Muscle layer of colon (tissue), 2 donors: ENCODE measurements around the gene MMP10.
"Not testable (repeated sequence)": the region's sequence is repeated elsewhere in the genome, so short reads cannot be mapped to it uniquely, and the experiment has no call there.

Experiments used
- H3K27ac ChIP-seq: one replicate; pipeline ENCODE4 v1.7.0; 2013; ENCODE audit warnings: low read depth, mild to moderate bottlenecking, low read length, moderate library complexity
- H3K27me3 ChIP-seq, 2 donors: one replicate each; pipeline ENCODE4 v1.7.0; 2013; ENCODE audit warnings: low read length in 2 of 2, mild to moderate bottlenecking in 2 of 2; ENCODE audit not compliant: insufficient read depth in 2 of 2, control insufficient read depth in 1 of 2
- H3K36me3 ChIP-seq: one replicate; pipeline ENCODE4 v1.7.0; 2013; ENCODE audit warnings: mild to moderate bottlenecking, low read length; ENCODE audit not compliant: insufficient read depth
- H3K4me1 ChIP-seq: one replicate; pipeline ENCODE4 v1.7.0; 2013; ENCODE audit warnings: mild to moderate bottlenecking, low read length; ENCODE audit not compliant: insufficient read depth
- H3K4me3 ChIP-seq, 2 donors: one replicate each; pipeline ENCODE4 v1.7.0; 2013; ENCODE audit warnings: low read length in 2 of 2, low read depth in 1 of 2, mild to moderate bottlenecking in 1 of 2, moderate library complexity in 1 of 2
- H3K9ac ChIP-seq: one replicate; pipeline ENCODE4 v1.7.0; 2013; ENCODE audit warnings: low read length
- H3K9me3 ChIP-seq: one replicate; pipeline ENCODE4 v1.7.0; 2013; ENCODE audit warnings: mild to moderate bottlenecking, low read length
- donor health status: abdominal sarcoma.
- donor health status: Adenocarcinoma of cecum.

The MMP10 gene

DNA sequence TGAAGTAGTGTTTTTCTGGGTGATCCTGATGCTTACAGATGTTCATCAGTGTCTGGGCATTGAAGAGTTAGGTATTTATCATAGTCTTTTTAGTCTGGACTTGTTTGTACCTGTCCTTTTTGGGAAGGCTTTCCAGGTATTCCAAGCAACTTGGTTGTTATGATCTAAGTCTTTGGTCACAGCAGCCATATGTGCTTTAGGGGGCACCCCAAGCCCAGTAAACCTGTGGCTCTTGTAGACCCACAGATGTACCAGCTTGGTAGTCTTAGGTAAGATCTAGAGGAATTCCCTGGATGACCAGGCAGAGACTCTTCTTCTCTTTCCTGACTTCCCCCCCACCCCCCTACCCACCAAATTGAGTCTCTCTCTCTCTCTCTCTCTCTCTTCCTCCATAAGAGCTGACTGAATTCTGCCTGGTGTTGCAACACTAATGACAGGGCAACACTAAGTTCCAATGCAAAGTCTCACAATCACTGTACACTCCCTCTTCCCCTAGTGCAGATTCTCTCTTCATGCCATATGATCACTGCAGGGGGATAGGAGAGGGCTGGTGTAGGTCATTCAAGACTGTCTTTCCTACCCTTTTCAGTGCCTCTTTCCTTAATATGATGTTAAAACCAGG is 31.2 kb downstream of the MMP10 start:
- Histone ChIP-seq H3K4me3 (no peak overlapping the region), H3K27me3 (no peaks in the 10 kb centered on the region), H3K27ac (no peak overlapping the region), H3K9ac (no peak overlapping the region), H3K36me3 (no peaks in the 10 kb centered on the region), H3K9me3 (no peaks in the 10 kb centered on the region), H3K4me1 (no peaks in the 10 kb centered on the region)

DNA sequence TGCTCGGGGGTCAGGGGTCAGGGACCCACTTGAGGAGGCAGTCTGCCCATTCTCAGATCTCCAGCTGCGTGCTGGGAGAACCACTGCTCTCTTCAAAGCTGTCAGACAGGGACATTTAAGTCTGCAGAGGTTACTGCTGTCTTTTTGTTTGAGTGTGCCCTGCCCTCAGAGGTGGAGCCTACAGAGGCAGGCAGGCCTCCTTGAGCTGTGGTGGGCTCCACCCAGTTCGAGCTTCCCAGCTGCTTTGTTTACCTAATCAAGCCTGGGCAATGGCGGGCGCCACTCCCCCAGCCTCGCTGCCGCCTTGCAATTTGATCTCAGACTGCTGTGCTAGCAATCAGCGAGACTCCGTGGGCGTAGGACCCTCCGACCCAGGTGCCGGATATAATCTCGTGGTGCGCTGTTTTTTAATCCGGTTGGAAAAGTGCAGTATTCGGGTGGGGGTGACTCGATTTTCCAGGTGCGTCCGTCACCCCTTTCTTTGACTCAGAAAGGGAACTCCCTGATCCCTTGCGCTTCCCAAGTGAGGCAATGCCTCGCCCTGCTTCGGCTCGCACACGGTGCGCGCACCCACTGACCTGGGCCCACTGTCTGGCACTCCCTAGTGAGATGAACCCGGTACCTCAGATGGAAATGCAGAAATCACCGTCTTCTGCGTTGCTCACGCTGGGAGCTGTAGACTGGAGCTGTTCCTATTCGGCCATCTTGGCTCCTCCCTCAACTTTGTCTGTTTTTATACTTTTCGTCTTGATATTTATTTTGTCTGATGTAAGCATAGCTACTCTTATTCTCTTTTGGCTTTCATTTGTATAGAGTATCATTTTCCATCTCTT is 33.5 kb downstream of the MMP10 start:
- H3K4me3 ChIP-seq, H3K27ac ChIP-seq, H3K9me3 ChIP-seq, H3K9ac ChIP-seq, H3K27me3 ChIP-seq, H3K36me3 ChIP-seq, H3K4me1 ChIP-seq: not testable (repeated sequence)

DNA sequence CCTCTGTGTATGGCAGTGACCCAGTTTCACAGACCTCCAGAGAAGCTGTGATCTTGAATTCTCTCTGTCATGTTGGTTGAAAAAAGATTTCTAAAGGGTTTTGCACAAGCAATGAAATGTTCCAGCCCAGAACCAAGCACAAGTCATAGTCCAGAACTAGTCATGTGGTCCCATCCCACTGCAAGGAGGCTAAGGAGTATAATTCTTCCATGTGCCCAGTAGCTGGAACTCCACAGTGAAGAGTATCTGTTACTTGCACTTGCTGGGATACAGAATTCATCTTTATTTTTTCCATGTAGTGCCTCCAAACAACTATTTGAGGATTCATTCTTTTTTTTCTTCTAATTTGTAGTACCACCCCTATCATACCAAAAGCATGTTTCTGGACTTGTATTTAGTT is 45.8 kb downstream of the MMP10 start:
- H3K9ac ChIP-seq: no peak overlapping the region
- H3K4me1 ChIP-seq: no peaks in the 10 kb centered on the region
- no peaks in the 10 kb centered on the region for H3K36me3 ChIP-seq
- H3K9me3 ChIP-seq: no peaks in the 10 kb centered on the region
- no peak overlapping the region for H3K27ac ChIP-seq
- H3K4me3 ChIP-seq: no peak overlapping the region
- H3K27me3 ChIP-seq: no peaks in the 10 kb centered on the region

DNA sequence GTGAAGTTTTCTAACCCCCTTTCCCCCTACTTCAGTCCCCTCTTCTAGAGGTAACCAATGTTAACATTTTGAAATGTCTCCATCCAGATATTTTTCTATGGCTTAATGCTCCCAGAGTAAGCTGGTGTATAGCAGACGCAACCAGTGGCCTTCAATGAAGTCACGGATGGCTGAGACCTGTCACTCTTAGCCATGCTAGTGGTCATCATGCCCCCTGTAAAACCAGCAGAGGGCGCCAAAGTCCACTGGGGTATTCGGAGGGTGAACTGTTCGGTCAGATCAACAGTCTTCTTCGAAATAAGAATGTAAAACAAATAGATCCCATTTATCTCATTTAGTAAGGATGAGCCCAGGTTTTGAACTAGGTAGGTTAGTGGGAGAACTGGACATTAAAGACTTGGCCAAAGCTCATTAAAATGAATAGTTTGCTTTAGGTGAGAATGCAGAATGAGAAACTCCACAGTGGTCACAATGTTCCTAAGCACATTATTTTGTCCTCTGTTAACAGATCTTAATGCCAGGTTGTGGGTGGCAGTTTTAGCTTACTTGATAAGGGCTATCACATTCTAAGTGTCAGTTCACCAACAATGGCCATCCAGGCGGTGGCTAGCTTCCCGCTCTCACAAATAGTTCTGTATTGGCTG is 47.1 kb downstream of the MMP10 start:
- Histone ChIP-seq H3K4me1 (no peaks in the 10 kb centered on the region), H3K27me3 (no peaks in the 10 kb centered on the region), H3K27ac (no peak overlapping the region), H3K4me3 (no peak overlapping the region), H3K9me3 (no peaks in the 10 kb centered on the region), H3K9ac (no peak overlapping the region), H3K36me3 (no peaks in the 10 kb centered on the region)

DNA sequence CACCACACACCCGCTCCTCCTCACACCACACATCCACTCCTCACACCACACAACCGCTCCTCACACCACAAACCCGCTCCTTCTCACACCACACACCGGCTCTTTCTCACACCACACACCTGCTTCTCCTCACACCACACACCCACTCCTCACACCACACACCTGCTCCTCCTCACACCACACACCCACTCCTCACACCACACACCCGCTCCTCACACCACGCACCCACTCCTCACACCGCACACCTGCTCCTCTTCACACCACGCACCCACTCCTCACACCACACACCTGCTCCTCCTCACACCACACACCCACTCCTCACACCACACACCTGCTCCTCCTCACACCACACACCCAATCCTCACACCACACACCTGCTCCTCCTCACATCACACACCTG is 49.5 kb downstream of the MMP10 start:
- H3K4me3 ChIP-seq, H3K9ac ChIP-seq, H3K36me3 ChIP-seq, H3K9me3 ChIP-seq, H3K27me3 ChIP-seq, H3K4me1 ChIP-seq, H3K27ac ChIP-seq: not testable (repeated sequence)

DNA sequence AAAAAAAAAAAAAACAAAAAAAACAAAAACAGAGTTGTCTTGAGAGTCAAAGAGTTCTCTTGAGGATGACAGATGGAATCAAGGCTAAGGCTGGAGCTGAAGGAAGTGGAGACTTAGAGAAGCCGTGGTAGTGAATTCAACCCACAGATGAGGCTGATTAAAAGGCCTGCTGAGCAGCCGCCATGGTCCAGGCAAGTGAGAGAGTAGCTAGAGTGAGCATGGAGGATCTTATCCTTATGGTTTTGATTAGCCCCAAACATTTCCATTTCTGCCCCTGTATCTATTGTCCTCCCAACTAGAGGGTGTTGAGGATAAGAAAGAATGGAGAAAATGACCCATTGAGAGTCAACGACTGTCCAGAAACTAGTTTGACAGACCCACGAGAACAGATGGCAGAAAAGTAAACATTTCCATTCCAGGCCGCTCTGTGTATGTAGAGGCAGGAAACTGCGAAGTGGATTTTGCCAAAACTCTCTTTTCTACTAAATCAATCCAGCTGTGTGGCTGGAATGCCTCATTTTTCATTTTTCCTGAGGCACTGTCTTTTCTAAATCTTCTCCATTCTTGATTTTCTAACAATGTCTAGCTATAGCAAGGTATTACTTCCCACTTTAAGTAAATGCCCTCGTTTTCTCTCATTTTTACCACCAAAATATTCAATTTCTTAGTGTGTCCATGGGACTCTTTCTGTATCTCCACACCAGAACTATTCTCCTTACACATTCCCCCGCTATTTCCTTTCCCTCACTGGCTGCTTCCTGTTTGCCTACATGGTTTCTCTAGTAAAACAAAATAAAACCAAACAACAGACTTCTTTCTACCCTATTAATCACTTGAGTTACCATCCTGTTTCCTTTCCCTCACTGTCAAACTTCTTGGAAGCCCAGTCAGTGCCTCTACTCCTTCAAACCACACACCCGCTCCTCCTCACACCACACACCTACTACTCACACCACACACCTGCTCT is 50.3 kb downstream of the MMP10 start:
- no peaks in the 10 kb centered on the region for H3K36me3 ChIP-seq
- no peaks in the 10 kb centered on the region for H3K9me3 ChIP-seq
- H3K27ac ChIP-seq: no peak overlapping the region
- H3K27me3 ChIP-seq: no peaks in the 10 kb centered on the region
- H3K4me3 ChIP-seq: no peak overlapping the region
- no peak overlapping the region for H3K9ac ChIP-seq
- no peaks in the 10 kb centered on the region for H3K4me1 ChIP-seq

DNA sequence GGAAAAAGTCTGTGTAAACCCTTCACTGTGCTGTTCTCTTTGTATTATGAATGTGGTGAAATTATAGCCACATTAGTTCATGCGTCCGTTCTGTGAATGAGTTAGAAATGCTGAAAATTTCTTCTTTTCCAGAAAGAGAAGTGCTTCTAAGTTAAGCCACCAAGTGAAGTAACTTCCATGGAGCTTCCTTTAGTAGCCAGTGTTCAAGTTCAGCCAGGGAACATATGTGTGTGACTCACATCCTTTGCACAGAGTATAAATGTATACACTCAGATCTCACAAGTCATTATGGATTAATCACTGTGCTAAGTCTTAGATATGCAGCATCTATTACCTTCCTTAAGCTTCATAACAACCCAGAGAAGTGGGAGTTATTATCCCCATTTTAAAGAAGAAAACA is 52.5 kb downstream of the MMP10 start:
- Histone ChIP-seq H3K9me3 (no peaks in the 10 kb centered on the region), H3K4me3 (no peak overlapping the region), H3K36me3 (no peaks in the 10 kb centered on the region), H3K27me3 (no peaks in the 10 kb centered on the region), H3K27ac (no peak overlapping the region), H3K4me1 (no peaks in the 10 kb centered on the region), H3K9ac (no peak overlapping the region)

DNA sequence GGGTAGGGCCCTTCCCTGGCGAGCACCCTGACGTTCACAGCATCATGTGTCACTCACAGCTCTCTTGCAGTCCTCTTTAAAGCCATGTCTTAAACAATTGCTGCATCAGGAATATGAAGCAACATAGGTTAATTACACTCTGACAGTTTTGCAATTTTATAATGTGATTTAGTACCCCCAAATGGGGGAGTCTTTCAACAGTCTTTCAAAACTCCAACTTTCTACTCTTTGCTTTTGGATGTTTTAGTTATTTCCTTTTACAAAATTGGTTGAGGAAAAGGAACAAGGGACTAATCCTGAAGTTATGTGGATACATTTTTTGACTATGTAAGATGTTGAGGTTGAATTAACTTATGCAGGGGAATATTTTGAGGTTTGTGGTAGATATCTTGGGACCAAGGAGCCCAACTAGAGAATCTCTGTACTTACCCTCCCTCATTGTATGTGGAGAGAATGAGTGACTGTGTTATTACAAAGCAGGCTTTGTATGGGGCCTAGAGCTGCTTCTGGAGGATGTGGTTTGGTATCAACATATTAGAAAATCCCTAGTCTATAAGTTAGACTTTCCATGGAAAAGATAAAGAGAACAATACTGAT is 55.4 kb downstream of the MMP10 start, which contains the start of gene MMP8:
MMP8 (minus strand) TSS at position 51 of the 597 bp plus-strand sequence. CDS start 99 bp downstream, outside the sequence.
- H3K36me3 ChIP-seq: no peaks in the 10 kb centered on the region
- no peaks in the 10 kb centered on the region for H3K27me3 ChIP-seq
- no peak within 1 kb of the TSS for H3K27ac ChIP-seq
- H3K4me1 ChIP-seq: no peaks in the 10 kb centered on the region
- no peaks in the 10 kb centered on the region for H3K9me3 ChIP-seq
- no peak within 1 kb of the TSS for H3K9ac ChIP-seq
- H3K4me3 ChIP-seq: no peak within 1 kb of the TSS

DNA sequence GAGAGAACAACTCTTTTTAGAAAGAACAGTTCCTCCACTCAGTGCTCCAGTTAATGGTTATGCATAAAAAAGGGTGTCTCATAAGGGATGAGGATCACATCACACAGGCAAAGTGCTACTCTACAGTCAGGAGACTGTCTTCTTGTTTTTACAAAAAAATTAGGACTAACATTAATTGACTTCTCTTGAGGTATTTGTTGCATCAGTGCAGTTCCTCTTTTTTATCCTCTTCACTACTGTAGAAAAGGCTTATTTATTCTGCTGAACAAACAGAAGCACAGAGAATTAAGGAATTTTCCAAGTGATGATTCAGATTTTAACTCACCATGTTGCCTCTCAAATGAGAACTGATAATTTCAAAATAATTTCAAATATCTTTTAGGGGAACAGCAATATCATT is 57.6 kb downstream of the MMP10 start:
- no peak overlapping the region for H3K9ac ChIP-seq
- H3K4me1 ChIP-seq: no peaks in the 10 kb centered on the region
- H3K27me3 ChIP-seq: no peaks in the 10 kb centered on the region
- H3K27ac ChIP-seq: no peak overlapping the region
- no peaks in the 10 kb centered on the region for H3K9me3 ChIP-seq
- H3K36me3 ChIP-seq: no peaks in the 10 kb centered on the region
- H3K4me3 ChIP-seq: no peak overlapping the region
